Ectodermal cell (in vitro differentiated cells): Measurements from ENCODE around the gene ANKRD44.
"Not testable (repeated sequence)": the region's sequence is repeated elsewhere in the genome, so short reads cannot be mapped to it uniquely, and the experiment has no call there.

Experiments used
- H3K27ac ChIP-seq: 2 replicates; pipeline ENCODE4 v1.7.0; 2013; ENCODE audit warnings: mild to moderate bottlenecking, low read depth, low read length; ENCODE audit not compliant: insufficient read depth, poor library complexity, severe bottlenecking
- H3K27me3 ChIP-seq: 2 replicates; pipeline ENCODE4 v1.7.0; 2013; ENCODE audit warnings: mild to moderate bottlenecking, low read length; ENCODE audit not compliant: insufficient read depth, control insufficient read depth, poor library complexity, severe bottlenecking
- H3K36me3 ChIP-seq: one replicate; pipeline ENCODE4 v1.7.0; 2013; ENCODE audit warnings: low read length; ENCODE audit not compliant: control insufficient read depth, insufficient read depth
- H3K4me1 ChIP-seq: one replicate; pipeline ENCODE4 v1.7.0; 2013; ENCODE audit warnings: low read length; ENCODE audit not compliant: control insufficient read depth, insufficient read depth
- H3K4me3 ChIP-seq: 2 replicates; pipeline ENCODE4 v1.7.0; 2013; ENCODE audit warnings: low read depth, low read length, control low read depth; ENCODE audit not compliant: insufficient read depth
- H3K9me3 ChIP-seq: 2 replicates; pipeline ENCODE4 v1.7.0; 2013; ENCODE audit warnings: mild to moderate bottlenecking, low read length, moderate library complexity; ENCODE audit not compliant: control insufficient read depth
- WGBS, 2 experiments: methylation state at CpG; one replicate each; pipeline ENCODE4 v1.1.7; 2013; ENCODE audit warnings: missing lambda C conversion rate in 2 of 2; 5-methylcytosine and 5-hydroxymethylcytosine counted together

ANKRD44 gene

DNA sequence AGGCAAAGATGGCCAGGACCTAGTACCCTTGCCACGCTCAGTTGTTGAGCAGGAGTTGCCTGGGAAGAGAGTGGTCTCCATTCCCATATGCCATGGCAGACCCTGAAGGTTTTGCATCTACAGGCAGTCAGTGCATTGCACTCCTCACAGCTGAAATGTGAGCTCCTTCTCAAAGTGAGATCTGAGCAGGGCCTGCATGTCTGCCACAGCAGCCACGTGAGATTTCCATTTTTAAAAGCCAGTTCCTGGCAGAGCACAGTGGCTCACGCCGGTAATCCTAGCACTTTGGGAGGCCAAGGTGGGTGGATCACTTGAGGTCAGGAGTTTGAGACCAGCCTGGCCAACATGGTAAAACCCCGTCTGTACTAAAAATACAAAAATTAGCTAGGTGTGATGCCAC is 33.4 kb upstream of the ANKRD44 start:
- 87 to 88% methylated on average over 5 of the region's 5 CpGs for WGBS, 2 experiments
- H3K4me1 ChIP-seq, H3K27me3 ChIP-seq, H3K9me3 ChIP-seq, H3K4me3 ChIP-seq, H3K27ac ChIP-seq, H3K36me3 ChIP-seq: not testable (repeated sequence)

- H3K4me3 ChIP-seq: no peak overlapping the region
- no peak overlapping the region for H3K27ac ChIP-seq
- no peaks in the 10 kb centered on the region for H3K4me1 ChIP-seq
- H3K36me3 ChIP-seq: no peaks in the 10 kb centered on the region
- WGBS, 2 experiments: 92 to 93% methylated on average over 5 of the region's 5 CpGs
- H3K9me3 ChIP-seq: no peaks in the 10 kb centered on the region
- H3K27me3 ChIP-seq: no peaks in the 10 kb centered on the region
Observed at GRCh38 chr2:197340591-197340990, 30.0 kb upstream of the ANKRD44 start.

- Histone ChIP-seq H3K27me3 (no peaks in the 10 kb centered on the region), H3K36me3 (no peaks in the 10 kb centered on the region), H3K27ac (no peak overlapping the region), H3K4me1 (no peaks in the 10 kb centered on the region), H3K9me3 (no peaks in the 10 kb centered on the region), H3K4me3 (no peak overlapping the region)
- WGBS, 2 experiments: 92 to 96% methylated on average over 7 of the region's 7 CpGs
Observed at GRCh38 chr2:197339496-197340220, 29.1 kb upstream of the ANKRD44 start.

DNA sequence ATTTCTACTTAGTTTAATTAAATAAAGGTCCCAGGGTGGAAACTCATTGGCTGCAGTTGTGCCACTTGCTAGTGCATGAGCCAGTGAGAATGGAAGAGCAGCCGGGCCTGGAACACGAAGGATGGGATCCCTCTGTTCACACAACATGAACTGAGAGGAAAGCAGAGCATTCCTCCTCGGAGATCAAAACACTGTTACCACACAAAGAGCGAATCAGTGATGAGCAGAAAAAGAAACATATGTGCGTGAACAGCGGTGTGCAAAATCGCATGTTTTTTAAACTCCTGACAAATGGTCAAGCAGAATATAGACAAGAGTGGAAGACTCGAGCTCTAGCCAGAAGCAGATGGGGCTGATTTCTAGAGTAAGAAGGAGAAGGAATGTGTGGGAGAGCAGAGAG is 28.4 kb upstream of the ANKRD44 start:
- Histone ChIP-seq H3K4me1 (no peaks in the 10 kb centered on the region), H3K4me3 (no peak overlapping the region), H3K9me3 (no peaks in the 10 kb centered on the region), H3K27me3 (no peaks in the 10 kb centered on the region), H3K36me3 (no peaks in the 10 kb centered on the region), H3K27ac (no peak overlapping the region)
- 93 to 95% methylated on average over 8 of the region's 8 CpGs for WGBS, 2 experiments

DNA sequence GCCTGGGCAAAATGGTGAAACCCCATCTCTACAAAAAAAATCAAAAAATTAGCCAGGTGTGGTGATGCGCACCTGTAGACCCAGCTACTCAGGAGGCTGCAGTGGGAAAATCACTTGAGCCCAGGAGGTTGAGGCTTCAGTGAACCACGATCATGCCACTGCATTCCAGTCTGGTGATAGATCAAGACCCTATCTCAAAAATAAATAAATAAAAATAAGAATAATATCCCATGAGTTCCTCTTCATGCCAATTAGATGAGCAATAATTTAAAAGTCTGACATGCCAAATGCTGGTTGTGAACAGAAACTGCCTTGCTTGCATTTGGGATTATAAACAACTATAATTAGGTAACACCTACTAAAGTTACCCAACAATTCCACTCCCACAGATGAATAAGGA is 22.1 kb upstream of the ANKRD44 start:
- no peaks in the 10 kb centered on the region for H3K4me1 ChIP-seq
- 88 to 93% methylated on average over 2 of the region's 2 CpGs for WGBS, 2 experiments
- no peak overlapping the region for H3K4me3 ChIP-seq
- no peaks in the 10 kb centered on the region for H3K36me3 ChIP-seq
- H3K27ac ChIP-seq: no peak overlapping the region
- H3K27me3 ChIP-seq: no peaks in the 10 kb centered on the region
- H3K9me3 ChIP-seq: no peaks in the 10 kb centered on the region

DNA sequence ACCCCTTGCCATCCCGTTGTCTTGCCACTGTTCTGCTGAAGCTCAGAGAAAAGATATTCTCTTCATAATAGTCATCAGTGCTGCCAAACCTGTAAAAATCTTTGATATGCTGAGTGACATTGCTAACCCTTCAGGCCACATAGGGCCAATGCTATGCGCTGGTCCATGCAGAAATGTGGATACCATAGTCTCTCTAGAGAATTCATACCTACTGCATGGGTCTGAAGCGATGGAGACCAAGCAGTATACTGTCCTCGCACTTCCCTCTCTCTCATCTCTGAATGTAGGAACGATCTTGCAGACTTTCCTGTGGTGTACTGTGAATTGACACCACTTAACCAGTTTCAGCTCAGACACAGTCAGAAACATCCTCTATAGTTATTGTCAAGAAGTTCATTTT is 17.9 kb upstream of the ANKRD44 start:
- H3K27ac ChIP-seq: no peak overlapping the region
- WGBS, 2 experiments: 86 to 88% methylated on average over 5 of the region's 5 CpGs
- no peaks in the 10 kb centered on the region for H3K4me1 ChIP-seq
- no peaks in the 10 kb centered on the region for H3K36me3 ChIP-seq
- H3K9me3 ChIP-seq: no peaks in the 10 kb centered on the region
- H3K4me3 ChIP-seq: no peak overlapping the region
- H3K27me3 ChIP-seq: no peaks in the 10 kb centered on the region

DNA sequence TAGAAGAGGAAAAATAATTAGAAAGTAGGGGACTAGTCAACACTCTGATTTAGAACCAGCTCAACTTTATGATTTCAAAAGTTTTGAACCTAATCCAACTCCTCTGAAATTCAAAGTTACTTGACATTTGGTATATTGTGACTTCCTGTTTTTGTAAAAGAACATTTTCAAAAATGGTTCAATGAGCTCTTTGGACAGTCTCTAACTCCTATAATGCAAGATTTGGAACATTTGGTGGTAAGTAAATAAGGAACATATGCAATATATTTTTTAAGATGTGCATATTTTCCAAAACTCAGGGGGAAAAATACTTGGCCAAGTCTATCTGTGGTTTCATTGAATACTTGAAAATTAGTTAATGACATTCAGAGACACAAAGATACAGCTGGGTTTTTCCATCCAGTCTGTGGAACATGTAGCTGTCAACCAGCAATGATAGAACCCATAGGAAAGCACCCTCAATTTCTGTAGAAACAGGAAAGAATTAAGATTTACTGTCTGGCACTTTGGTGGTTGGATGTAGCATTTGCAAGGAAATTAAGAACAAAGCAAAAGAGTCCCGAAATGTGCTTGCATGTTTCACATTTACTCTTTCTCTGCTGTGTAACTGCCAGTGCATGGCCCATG is 17.0 kb upstream of the ANKRD44 start:
- no peaks in the 10 kb centered on the region for H3K4me1 ChIP-seq
- no peaks in the 10 kb centered on the region for H3K27me3 ChIP-seq
- no peaks in the 10 kb centered on the region for H3K36me3 ChIP-seq
- WGBS, 2 experiments: 85 to 96% methylated on average over 1 of the region's 1 CpG
- no peak overlapping the region for H3K27ac ChIP-seq
- no peak overlapping the region for H3K4me3 ChIP-seq
- H3K9me3 ChIP-seq: no peaks in the 10 kb centered on the region

GRCh38 chr2:197327073-197327471 is 16.5 kb upstream of the ANKRD44 start:
- no peak overlapping the region for H3K27ac ChIP-seq
- no peaks in the 10 kb centered on the region for H3K36me3 ChIP-seq
- no peak overlapping the region for H3K4me3 ChIP-seq
- no peaks in the 10 kb centered on the region for H3K4me1 ChIP-seq
- H3K27me3 ChIP-seq: no peaks in the 10 kb centered on the region
- no peaks in the 10 kb centered on the region for H3K9me3 ChIP-seq
- WGBS, 2 experiments: 83 to 94% methylated on average over 3 of the region's 3 CpGs

GRCh38 chr2:197324801-197325200 is 14.2 kb upstream of the ANKRD44 start:
- Histone ChIP-seq H3K27me3 (no peaks in the 10 kb centered on the region), H3K9me3 (no peaks in the 10 kb centered on the region), H3K4me1 (no peaks in the 10 kb centered on the region), H3K36me3 (no peaks in the 10 kb centered on the region), H3K4me3 (no peak overlapping the region), H3K27ac (no peak overlapping the region)

GRCh38 chr2:197322724-197323720 is 12.4 kb upstream of the ANKRD44 start:
- Histone ChIP-seq H3K36me3 (no peaks in the 10 kb centered on the region), H3K4me3 (no peak overlapping the region), H3K27me3 (no peaks in the 10 kb centered on the region), H3K4me1 (no peaks in the 10 kb centered on the region), H3K27ac (no peak overlapping the region), H3K9me3 (no peaks in the 10 kb centered on the region)
- WGBS, 2 experiments: 92 to 93% methylated on average over 11 of the region's 11 CpGs
